ENCODE measurements around the gene ZNF883. TPM values are rescaled to one million over a fixed set of nuclear protein-coding genes. Genes with fewer than 3 reads are reported as not detected.

Gene ZNF883
- total and polyA plus RNA-seq, 10 donors, result 0.61 to 3.2 (median 1.2) TPM

GRCh38 chr9:113056191-113057106 lies 44.5 kb upstream of the ZNF883 start, which contains the start of gene ZFP37:
Gene ZFP37, minus strand, starts transcription at chr9:113056724. Its CDS starts 36 bp downstream, at chr9:113056688.
- WGBS, 5 donors, result 5 to 14% (median 6%) methylated on average over 37 to 62 of the region's 62 CpGs
- Histone ChIP-seq H3K27ac (peak within 1 kb of the TSS; percentile 44 to 86 (median 77)), H3K4me3 (peak within 1 kb of the TSS; percentile 48 to 89 (median 60)), H3K4me1 (peaks cover 0 to 14% (median 2%) of the 10 kb centered on the region in 6 donors), H3K27me3 (replicated peaks in 1 of 7) (peaks cover 0 to 45% (median 10%) of the 10 kb centered on the region in 7 donors), H3K9me3 (peaks cover 16 to 92% (median 82%) of the 10 kb centered on the region in 8 donors), H3K36me3 (peaks cover 0 to 32% (median 0%) of the 10 kb centered on the region in 6 donors)
- intact Hi-C loops (cut with DNase I; ENCODE audit: low total_unique reads), result no loop called here
- TF ChIP-seq POLR2A (IDR thresholded peaks at IDR 0.05) (no peak), CTCF (IDR thresholded peaks at IDR 0.05 in 8 of 11, conservative IDR thresholded peaks at IDR 0.05 in 3 of 11) (no peak), POLR2AphosphoS5 (IDR thresholded peaks at IDR 0.05) (peak; percentile 84 to 86 (median 85))
- peak; percentile 93 for DNase-seq

GRCh38 chr9:113042884-113043657 lies 31.1 kb upstream of the ZNF883 start:
- TF ChIP-seq POLR2A (IDR thresholded peaks at IDR 0.05) (no peak), CTCF (IDR thresholded peaks at IDR 0.05 in 8 of 11, conservative IDR thresholded peaks at IDR 0.05 in 3 of 11) (no peak), POLR2AphosphoS5 (IDR thresholded peaks at IDR 0.05) (no peak)
- H3K27ac ChIP-seq, result no peak overlapping the region
- peaks cover 66 to 100% (median 100%) of the 10 kb centered on the region in 8 donors for H3K9me3 ChIP-seq
- no peak for DNase-seq
- peaks cover 30 to 69% (median 44%) of the 10 kb centered on the region in 6 donors for H3K36me3 ChIP-seq
- H3K4me1 ChIP-seq, result no peaks in the 10 kb centered on the region
- intact Hi-C loops (cut with DNase I; ENCODE audit: low total_unique reads), result no loop called here
- WGBS, 5 donors, result 89 to 98% (median 93%) methylated on average over 4 of the region's 4 CpGs
- no peak overlapping the region for H3K4me3 ChIP-seq
- no peaks in the 10 kb centered on the region for H3K27me3 ChIP-seq (replicated peaks in 1 of 7)

- WGBS, 5 donors, result 57 to 73% (median 65%) methylated on average over 1 of the region's 1 CpG
Measured at GRCh38 chr9:113026200-113026599, 14.2 kb upstream of the ZNF883 start.

More at GRCh38 chr9:113026200-113026599, 14.2 kb upstream of the ZNF883 start:
- no peaks in the 10 kb centered on the region for H3K4me1 ChIP-seq
- intact Hi-C loops (cut with DNase I; ENCODE audit: low total_unique reads), result no loop called here
- H3K27me3 ChIP-seq (replicated peaks in 1 of 7), result no peaks in the 10 kb centered on the region
- no peak for DNase-seq
- H3K36me3 ChIP-seq, result no peaks in the 10 kb centered on the region
- no peak for TF ChIP-seq POLR2AphosphoS5 (IDR thresholded peaks at IDR 0.05)
- no peak for TF ChIP-seq POLR2A (IDR thresholded peaks at IDR 0.05)
- no peak for TF ChIP-seq CTCF (IDR thresholded peaks at IDR 0.05 in 8 of 11, conservative IDR thresholded peaks at IDR 0.05 in 3 of 11)
- no peak overlapping the region for H3K27ac ChIP-seq
- H3K4me3 ChIP-seq, result no peak overlapping the region
- peaks cover 11 to 96% (median 94%) of the 10 kb centered on the region in 8 donors for H3K9me3 ChIP-seq
